Lung (tissue), 12 donors: Measurements from ENCODE around the gene MYO7A. TPM values are rescaled to one million over a fixed set of nuclear protein-coding genes. Genes with fewer than 3 reads are reported as not detected.

Source experiments
- ATAC-seq: fragments of 200-7000 bp; cut with Tn5 transposase; one replicate; pipeline ENCODE4 v1.9.1; 2020; ENCODE audit warnings: moderate number of reproducible peaks; ENCODE audit not compliant: insufficient read depth, low FRiP score
- DNase-seq, 3 donors: peaks; one replicate each; pipeline ENCODE4 v3.0.0-alpha.2; 2013 to 2017
- H3K27ac ChIP-seq, 2 donors: one replicate each; pipeline ENCODE4 v1.5.1; 2013; ENCODE audit warnings: mild to moderate bottlenecking in 2 of 2, moderate library complexity in 2 of 2, control low read depth in 1 of 2, inconsistent platforms in 1 of 2, low read depth in 1 of 2, low read length in 1 of 2
- H3K27me3 ChIP-seq, 3 donors: one replicate each; pipeline ENCODE4 v1.5.1; 2013; ENCODE audit warnings: low read length in 2 of 3; ENCODE audit not compliant: control insufficient read depth in 3 of 3, insufficient read depth in 3 of 3
- H3K36me3 ChIP-seq, 4 donors: one replicate each; pipeline ENCODE4 v1.5.1; 2013; ENCODE audit warnings: low read length in 4 of 4, mild to moderate bottlenecking in 1 of 4, moderate library complexity in 1 of 4; ENCODE audit not compliant: control insufficient read depth in 4 of 4, insufficient read depth in 4 of 4
- H3K4me1 ChIP-seq, 5 donors: one replicate each; pipeline ENCODE4 v1.5.1; 2013; ENCODE audit warnings: low read length in 5 of 5, mild to moderate bottlenecking in 2 of 5, moderate library complexity in 1 of 5; ENCODE audit not compliant: control insufficient read depth in 5 of 5, insufficient read depth in 5 of 5
- H3K4me3 ChIP-seq: one replicate; pipeline ENCODE4 v1.5.1; 2013; ENCODE audit warnings: mild to moderate bottlenecking, control low read depth, moderate library complexity
- H3K9ac ChIP-seq, 2 donors: one replicate each; pipeline ENCODE4 v1.5.1; 2013; ENCODE audit warnings: low read length in 2 of 2, control low read depth in 1 of 2; ENCODE audit not compliant: insufficient read depth in 1 of 2
- H3K9me3 ChIP-seq, 4 donors: one replicate each; pipeline ENCODE4 v1.5.1; 2013; ENCODE audit warnings: low read length in 3 of 4, mild to moderate bottlenecking in 1 of 4, moderate library complexity in 1 of 4; ENCODE audit not compliant: control insufficient read depth in 4 of 4, insufficient read depth in 3 of 4
- WGBS, 2 donors: extraction: QIAGEN DNeasy Blood & Tissue Kit; methylation state at CpG; one replicate each; pipeline ENCODE4 v1.1.7; 2013; 5-methylcytosine and 5-hydroxymethylcytosine counted together
- polyA plus RNA-seq, 2 donors: library from polyadenylated mRNA; stranded (reverse); fragments of 200-250 nt; gene quantifications; one replicate each; pipeline ENCODE4 v1.2.1, GENCODE V29; 2013
- total RNA-seq, 2 donors: library from RNA; depleted of rRNA in 1 of 2; stranded (reverse); fragments of >200 nt in 1 of 2; gene quantifications; one replicate each; pipeline ENCODE4 v1.2.1, GENCODE V29; 2014 to 2021
- TF ChIP-seq, protein P1 (sequence below): IDR thresholded peaks from 2 replicates; pipeline ENCODE4 v1.5.1; 2012; ENCODE audit warnings: mild to moderate bottlenecking; ENCODE audit errors: control extremely low read depth, extremely low read depth
- donor health status: control.
- donor health status: control.
- donor health status: Bipolar disorder and iron deficiency.
- donor health status: healthy.
- donor health status: DM: yes; HTN: yes; CAD: no.

MYO7A gene
- total and polyA plus RNA-seq, 4 donors = 1.8 to 10.2 (median 6.3) TPM

DNA sequence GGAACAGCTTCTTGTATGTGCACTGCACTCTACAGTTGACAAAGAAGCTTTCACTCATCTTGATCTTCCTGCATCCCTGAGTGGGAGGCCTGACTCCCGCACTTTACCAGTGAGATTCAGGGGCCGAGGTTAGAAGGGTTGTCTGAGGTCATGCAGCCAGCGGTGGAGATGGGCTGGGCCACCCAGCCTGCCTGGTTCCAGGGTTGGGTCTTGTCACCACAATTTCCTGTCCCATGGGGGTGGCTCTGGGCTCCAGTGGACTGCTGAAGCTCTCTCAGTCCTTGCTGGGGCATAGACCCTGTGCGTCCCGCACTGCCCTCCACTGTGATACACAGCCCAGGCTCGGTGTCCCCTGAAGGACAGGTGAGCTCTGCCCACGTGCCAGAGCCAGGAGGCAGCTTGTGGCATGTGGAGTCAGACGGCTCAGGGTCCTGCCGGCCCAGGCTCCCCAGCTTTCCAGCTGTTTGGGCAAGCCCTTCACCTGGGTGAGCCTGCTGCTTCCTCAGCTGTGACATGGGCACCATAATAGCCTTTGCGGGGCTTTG lies 6.9 kb upstream of the MYO7A start:
- H3K4me1 ChIP-seq = no peaks in the 10 kb centered on the region
- H3K27me3 ChIP-seq = no peaks in the 10 kb centered on the region
- no peak for ATAC-seq
- H3K27ac ChIP-seq = no peak overlapping the region
- TF ChIP-seq, protein P1, sequence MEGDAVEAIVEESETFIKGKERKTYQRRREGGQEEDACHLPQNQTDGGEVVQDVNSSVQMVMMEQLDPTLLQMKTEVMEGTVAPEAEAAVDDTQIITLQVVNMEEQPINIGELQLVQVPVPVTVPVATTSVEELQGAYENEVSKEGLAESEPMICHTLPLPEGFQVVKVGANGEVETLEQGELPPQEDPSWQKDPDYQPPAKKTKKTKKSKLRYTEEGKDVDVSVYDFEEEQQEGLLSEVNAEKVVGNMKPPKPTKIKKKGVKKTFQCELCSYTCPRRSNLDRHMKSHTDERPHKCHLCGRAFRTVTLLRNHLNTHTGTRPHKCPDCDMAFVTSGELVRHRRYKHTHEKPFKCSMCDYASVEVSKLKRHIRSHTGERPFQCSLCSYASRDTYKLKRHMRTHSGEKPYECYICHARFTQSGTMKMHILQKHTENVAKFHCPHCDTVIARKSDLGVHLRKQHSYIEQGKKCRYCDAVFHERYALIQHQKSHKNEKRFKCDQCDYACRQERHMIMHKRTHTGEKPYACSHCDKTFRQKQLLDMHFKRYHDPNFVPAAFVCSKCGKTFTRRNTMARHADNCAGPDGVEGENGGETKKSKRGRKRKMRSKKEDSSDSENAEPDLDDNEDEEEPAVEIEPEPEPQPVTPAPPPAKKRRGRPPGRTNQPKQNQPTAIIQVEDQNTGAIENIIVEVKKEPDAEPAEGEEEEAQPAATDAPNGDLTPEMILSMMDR = no peak
- DNase-seq = no peak
- no peak overlapping the region for H3K9ac ChIP-seq
- WGBS, 2 donors = 81 to 83% methylated on average over 10 of the region's 10 CpGs
- peaks cover 0 to 10% (median 0%) of the 10 kb centered on the region in 4 donors for H3K36me3 ChIP-seq
- H3K9me3 ChIP-seq = no peaks in the 10 kb centered on the region
- no peak overlapping the region for H3K4me3 ChIP-seq

DNA sequence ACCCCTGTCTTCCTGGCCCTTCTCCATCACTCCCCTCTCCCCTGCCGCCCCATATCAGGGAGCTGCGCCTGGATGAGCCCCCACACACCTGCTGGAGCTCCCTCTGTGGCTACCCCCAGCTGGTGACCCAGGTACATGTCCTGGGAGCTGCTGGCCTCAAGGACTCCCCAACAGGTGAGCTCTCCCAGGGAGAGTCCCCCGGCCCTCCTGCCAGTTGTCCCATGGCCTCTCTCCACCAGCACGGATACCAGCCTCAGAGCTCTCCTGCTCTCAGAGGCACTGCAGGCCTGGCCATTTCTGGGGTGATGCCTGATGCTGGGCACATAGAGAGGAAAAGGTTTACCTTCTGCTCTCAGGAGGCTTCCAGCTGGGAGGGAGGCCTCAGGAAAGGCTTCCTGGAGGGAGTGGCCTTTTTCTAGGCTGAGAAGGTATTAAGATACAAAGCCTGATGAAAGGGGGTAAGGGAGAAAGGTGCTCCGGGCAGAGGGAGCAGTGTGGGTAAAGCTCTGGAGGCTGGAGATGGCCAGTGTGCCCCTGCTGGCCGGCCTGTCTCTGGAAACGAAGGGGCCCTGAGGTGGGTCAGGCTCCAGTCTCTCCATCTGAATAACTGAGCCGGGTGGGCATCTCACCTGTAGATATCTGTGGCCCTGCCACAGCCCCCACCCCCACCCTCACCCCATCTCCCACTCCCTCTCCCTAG lies 6.0 kb upstream of the MYO7A start:
- DNase-seq = no peak
- Histone ChIP-seq H3K36me3 (peaks cover 0 to 10% (median 0%) of the 10 kb centered on the region in 4 donors), H3K4me1 (peaks cover 0 to 3% (median 0%) of the 10 kb centered on the region in 5 donors), H3K9ac (no peak overlapping the region), H3K27ac (no peak overlapping the region), H3K27me3 (no peaks in the 10 kb centered on the region), H3K9me3 (no peaks in the 10 kb centered on the region), H3K4me3 (no peak overlapping the region)
- 95% methylated on average over 8 of the region's 8 CpGs for WGBS, 2 donors
- no peak for ATAC-seq
- TF ChIP-seq, protein P1 = no peak

DNA sequence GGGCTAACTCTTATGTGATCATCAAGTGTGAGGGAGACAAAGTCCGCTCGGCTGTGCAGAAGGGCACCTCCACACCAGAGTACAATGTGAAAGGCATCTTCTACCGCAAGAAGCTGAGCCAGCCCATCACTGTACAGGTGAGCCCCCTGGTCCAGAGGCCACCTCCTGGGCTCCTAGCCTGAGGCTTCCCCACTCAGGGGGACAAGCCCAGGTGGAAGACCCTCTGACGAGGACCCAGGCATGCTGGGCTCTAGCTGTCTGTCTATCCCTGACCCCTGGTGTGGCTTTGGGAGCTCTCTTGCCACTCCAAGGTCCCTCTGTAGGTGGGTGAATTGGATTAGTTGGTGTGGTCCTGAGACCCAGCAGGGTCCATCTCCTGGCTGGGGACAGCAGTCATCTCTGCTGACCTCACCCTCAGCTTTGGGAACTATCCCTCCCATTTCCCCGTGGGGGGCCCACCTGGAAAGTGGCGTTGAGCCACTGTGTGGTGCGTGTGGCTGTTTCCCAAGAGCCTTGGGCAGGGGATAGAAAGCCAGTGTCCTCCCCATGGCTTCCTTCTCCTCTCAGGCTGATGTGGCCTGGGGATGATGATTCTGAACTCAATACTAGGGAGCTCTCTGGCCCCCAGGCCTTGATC lies 5.4 kb upstream of the MYO7A start:
- no peak overlapping the region for H3K4me3 ChIP-seq
- no peak for ATAC-seq
- H3K36me3 ChIP-seq = peaks cover 0 to 10% (median 0%) of the 10 kb centered on the region in 4 donors
- H3K9ac ChIP-seq = no peak overlapping the region
- no peaks in the 10 kb centered on the region for H3K27me3 ChIP-seq
- no peak for DNase-seq
- 90% methylated on average over 7 of the region's 7 CpGs for WGBS, 2 donors
- no peaks in the 10 kb centered on the region for H3K9me3 ChIP-seq
- H3K27ac ChIP-seq = no peak overlapping the region
- TF ChIP-seq, protein P1 = no peak
- peaks cover 0 to 10% (median 0%) of the 10 kb centered on the region in 5 donors for H3K4me1 ChIP-seq
